ENCODE results near the gene CACTIN.

DNA sequence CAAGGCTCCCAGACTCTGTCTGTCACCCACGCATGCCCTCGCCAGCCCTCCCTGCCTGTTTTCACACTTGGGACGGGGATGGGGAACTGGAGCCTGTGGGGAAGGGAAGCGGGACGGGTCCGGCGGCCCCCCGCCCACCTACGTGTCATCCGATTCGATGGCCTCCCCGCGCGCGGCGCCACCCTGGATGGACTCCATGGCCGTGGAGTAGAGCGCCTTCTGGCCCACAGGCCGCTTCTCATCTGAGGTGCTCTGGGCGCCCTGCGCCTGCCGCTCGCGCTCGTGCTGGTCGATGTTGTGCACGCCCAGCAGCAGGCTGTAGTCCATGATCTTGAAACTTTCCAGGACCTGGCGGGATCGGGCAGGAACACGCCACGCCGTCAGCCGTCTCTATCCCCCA, 25.1 kb upstream of the CACTIN start:
- TF ChIP-seq, protein P1, sequence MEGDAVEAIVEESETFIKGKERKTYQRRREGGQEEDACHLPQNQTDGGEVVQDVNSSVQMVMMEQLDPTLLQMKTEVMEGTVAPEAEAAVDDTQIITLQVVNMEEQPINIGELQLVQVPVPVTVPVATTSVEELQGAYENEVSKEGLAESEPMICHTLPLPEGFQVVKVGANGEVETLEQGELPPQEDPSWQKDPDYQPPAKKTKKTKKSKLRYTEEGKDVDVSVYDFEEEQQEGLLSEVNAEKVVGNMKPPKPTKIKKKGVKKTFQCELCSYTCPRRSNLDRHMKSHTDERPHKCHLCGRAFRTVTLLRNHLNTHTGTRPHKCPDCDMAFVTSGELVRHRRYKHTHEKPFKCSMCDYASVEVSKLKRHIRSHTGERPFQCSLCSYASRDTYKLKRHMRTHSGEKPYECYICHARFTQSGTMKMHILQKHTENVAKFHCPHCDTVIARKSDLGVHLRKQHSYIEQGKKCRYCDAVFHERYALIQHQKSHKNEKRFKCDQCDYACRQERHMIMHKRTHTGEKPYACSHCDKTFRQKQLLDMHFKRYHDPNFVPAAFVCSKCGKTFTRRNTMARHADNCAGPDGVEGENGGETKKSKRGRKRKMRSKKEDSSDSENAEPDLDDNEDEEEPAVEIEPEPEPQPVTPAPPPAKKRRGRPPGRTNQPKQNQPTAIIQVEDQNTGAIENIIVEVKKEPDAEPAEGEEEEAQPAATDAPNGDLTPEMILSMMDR (IDR thresholded peaks at IDR 0.05 in 8 of 11, conservative IDR thresholded peaks at IDR 0.05 in 3 of 11), result no peak
- TF ChIP-seq POLR2A (IDR thresholded peaks at IDR 0.05), result no peak
